GM19328 (cell line): ENCODE data around the gene AGAP1.
"Not testable (repeated sequence)": the region's sequence is repeated elsewhere in the genome, so short reads cannot be mapped to it uniquely, and the experiment has no call there.

Experiments
- ATAC-seq: cut with Tn5 transposase; IDR thresholded peaks from one replicate; pipeline ENCODE4 v1.9.1; 2021; ENCODE audit warnings: mild to moderate bottlenecking, moderate library complexity; ENCODE audit not compliant: unreplicated experiment

Gene AGAP1

GRCh38 chr2:235749771-235750160 is 255.9 kb downstream of the AGAP1 start:
- ATAC-seq, result no peak

- ATAC-seq, result no peak
Measured at GRCh38 chr2:235752846-235753245, 259.0 kb downstream of the AGAP1 start.

- no peak for ATAC-seq
Measured at GRCh38 chr2:235754357-235755207, 260.7 kb downstream of the AGAP1 start.

- ATAC-seq, result no peak
Measured at GRCh38 chr2:235756491-235756890, 262.6 kb downstream of the AGAP1 start.

GRCh38 chr2:235757212-235757611 is 263.4 kb downstream of the AGAP1 start:
- ATAC-seq, result no peak

- no peak for ATAC-seq
Measured at GRCh38 chr2:235757640-235758039, 263.8 kb downstream of the AGAP1 start.

GRCh38 chr2:235762832-235763598 is 269.2 kb downstream of the AGAP1 start:
- ATAC-seq, result no peak

GRCh38 chr2:235763816-235764215 is 270.0 kb downstream of the AGAP1 start:
- no peak for ATAC-seq

- ATAC-seq, result not testable (repeated sequence)
Measured at GRCh38 chr2:235764478-235764877, 270.6 kb downstream of the AGAP1 start.

GRCh38 chr2:235765181-235765820 is 271.5 kb downstream of the AGAP1 start:
- no peak for ATAC-seq

GRCh38 chr2:235766278-235766677 is 272.4 kb downstream of the AGAP1 start:
- no peak for ATAC-seq

- no peak for ATAC-seq
Measured at GRCh38 chr2:235768606-235769005, 274.8 kb downstream of the AGAP1 start.

GRCh38 chr2:235769046-235769445 is 275.2 kb downstream of the AGAP1 start:
- ATAC-seq, result no peak

- ATAC-seq, result no peak
Measured at GRCh38 chr2:235770909-235771820, 277.3 kb downstream of the AGAP1 start.

GRCh38 chr2:235773188-235773928 is 279.5 kb downstream of the AGAP1 start:
- ATAC-seq, result no peak

GRCh38 chr2:235774153-235774870 is 280.5 kb downstream of the AGAP1 start:
- no peak for ATAC-seq

GRCh38 chr2:235776531-235776930 is 282.7 kb downstream of the AGAP1 start:
- no peak for ATAC-seq

- no peak for ATAC-seq
Measured at GRCh38 chr2:235779444-235779896, 285.6 kb downstream of the AGAP1 start.

GRCh38 chr2:235780401-235780800 is 286.6 kb downstream of the AGAP1 start:
- ATAC-seq, result no peak
